ENCODE results near the gene ADAM12. TPM values are rescaled to one million over a fixed set of nuclear protein-coding genes. Genes with fewer than 3 reads are reported as not detected.

ADAM12 gene
- total and polyA plus RNA-seq, 12 donors, result 0.08 to 3.9 (median 0.53) TPM

GRCh38 chr10:126233182-126234148 is 154.8 kb downstream of the ADAM12 start:
- DNase-seq, result no peak
- Histone ChIP-seq H3K4me3 (no peak overlapping the region), H3K36me3 (replicated peaks in 1 of 2) (no peaks in the 10 kb centered on the region), H3K27ac (no peak overlapping the region), H3K4me1 (replicated peaks in 1 of 2) (no peaks in the 10 kb centered on the region), H3K27me3 (no peaks in the 10 kb centered on the region), H3K9me3 (replicated peaks in 1 of 3) (no peaks in the 10 kb centered on the region)
- no peak for TF ChIP-seq CTCF (IDR thresholded peaks at IDR 0.05)
- TF ChIP-seq POLR2A (IDR thresholded peaks at IDR 0.05), result no peak
- intact Hi-C loops (cut with DNase I), result no loop called here
- WGBS, 4 donors, result 82 to 89% (median 83%) methylated on average over 15 of the region's 15 CpGs

DNA sequence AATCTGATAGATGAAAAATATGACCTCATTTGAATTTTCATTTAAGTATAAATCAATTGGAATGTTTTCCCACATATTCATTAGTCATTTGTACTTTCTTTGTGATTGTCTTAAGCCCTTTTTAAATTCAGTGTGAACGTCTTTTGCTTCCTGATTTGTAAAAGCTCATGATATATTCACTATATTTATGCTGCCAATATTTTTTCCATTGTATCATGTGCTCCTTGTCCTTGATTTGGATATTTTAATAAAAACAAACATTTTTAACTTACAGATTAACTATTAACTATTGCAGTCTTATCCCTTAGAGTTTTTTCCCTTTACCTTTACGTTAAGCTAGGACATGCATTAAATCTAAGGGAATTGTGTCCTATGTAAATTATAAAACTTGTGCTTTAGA is 157.7 kb downstream of the ADAM12 start:
- intact Hi-C loops (cut with DNase I), result no loop called here
- H3K9me3 ChIP-seq (replicated peaks in 1 of 3), result no peaks in the 10 kb centered on the region
- no peaks in the 10 kb centered on the region for H3K4me1 ChIP-seq (replicated peaks in 1 of 2)
- H3K36me3 ChIP-seq (replicated peaks in 1 of 2), result no peaks in the 10 kb centered on the region
- no peak overlapping the region for H3K27ac ChIP-seq
- TF ChIP-seq CTCF (IDR thresholded peaks at IDR 0.05), result no peak
- no peak for TF ChIP-seq POLR2A (IDR thresholded peaks at IDR 0.05)
- no peaks in the 10 kb centered on the region for H3K27me3 ChIP-seq
- no peak for DNase-seq
- WGBS, 4 donors, result 81 to 83% (median 83%) methylated on average over 2 of the region's 2 CpGs
- H3K4me3 ChIP-seq, result no peak overlapping the region

DNA sequence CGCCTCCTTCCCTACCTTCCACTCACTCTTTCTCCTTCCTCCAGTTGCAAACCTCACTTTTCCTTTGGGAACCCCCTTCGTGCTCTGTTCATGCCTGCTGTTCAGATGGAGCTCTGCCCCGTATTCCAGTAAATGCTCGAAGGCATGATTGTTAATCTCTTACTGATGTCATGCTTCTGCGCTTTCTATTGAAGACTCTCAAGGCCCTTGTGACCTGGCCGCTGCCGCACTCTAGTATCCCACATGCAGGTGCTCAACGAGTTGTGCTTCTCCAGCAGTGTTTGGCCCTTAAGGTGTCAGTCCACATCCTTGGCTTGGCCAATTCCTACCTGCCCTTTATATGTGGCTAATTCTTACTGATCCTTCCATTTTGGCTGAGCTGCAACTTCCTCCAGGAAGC is 158.6 kb downstream of the ADAM12 start:
- intact Hi-C loops (cut with DNase I), result no loop called here

DNA sequence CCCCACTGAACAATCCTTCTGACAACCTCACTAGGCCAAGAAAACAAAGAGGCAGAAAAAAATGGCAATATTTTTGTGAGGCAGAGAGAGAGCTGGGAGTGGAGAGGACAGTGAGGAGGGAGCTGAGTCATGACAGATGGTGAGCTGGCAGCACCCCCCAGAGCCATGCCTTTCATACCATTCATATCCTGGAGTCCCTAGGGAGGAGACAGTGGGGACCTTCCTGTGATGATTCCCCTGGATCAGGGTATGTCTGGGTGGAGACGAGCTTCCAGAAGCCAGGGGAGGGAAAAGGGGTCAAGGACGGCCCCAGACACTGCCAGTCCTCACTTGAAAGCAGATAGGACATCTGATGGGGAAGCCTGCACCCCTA is 160.5 kb downstream of the ADAM12 start:
- TF ChIP-seq POLR2A (IDR thresholded peaks at IDR 0.05) (no peak), CTCF (IDR thresholded peaks at IDR 0.05) (no peak)
- peak in 1 of 7 donors; percentile 28 for DNase-seq
- Histone ChIP-seq H3K4me3 (no peak overlapping the region), H3K36me3 (replicated peaks in 1 of 2) (no peaks in the 10 kb centered on the region), H3K27ac (no peak overlapping the region), H3K9me3 (replicated peaks in 1 of 3) (no peaks in the 10 kb centered on the region), H3K4me1 (replicated peaks in 1 of 2) (peaks cover 0 to 6% of the 10 kb centered on the region in 2 donors), H3K27me3 (no peaks in the 10 kb centered on the region)
- 46 to 79% (median 54%) methylated on average over 2 of the region's 2 CpGs for WGBS, 4 donors
- intact Hi-C loops (cut with DNase I), result no loop called here

More for the DNA sequence above, 158.6 kb downstream of the ADAM12 start:
- Histone ChIP-seq H3K27ac (no peak overlapping the region), H3K27me3 (no peaks in the 10 kb centered on the region), H3K4me1 (replicated peaks in 1 of 2) (no peaks in the 10 kb centered on the region), H3K9me3 (replicated peaks in 1 of 3) (no peaks in the 10 kb centered on the region), H3K4me3 (no peak overlapping the region), H3K36me3 (replicated peaks in 1 of 2) (no peaks in the 10 kb centered on the region)
- DNase-seq, result no peak
- TF ChIP-seq CTCF (IDR thresholded peaks at IDR 0.05) (no peak), POLR2A (IDR thresholded peaks at IDR 0.05) (no peak)
- 82 to 88% (median 86%) methylated on average over 7 to 8 of the region's 8 CpGs for WGBS, 4 donors

All from adrenal gland (tissue), 12 donors.